GM18517 (cell line): Measurements from ENCODE around the gene GRIN2B.
A peak's percentile ranks its signal among the peaks of the same experiment; 100 is the strongest.

Experiments used
- ATAC-seq: cut with Tn5 transposase; IDR thresholded peaks from one replicate; pipeline ENCODE4 v1.9.1; 2021; ENCODE audit warnings: mild to moderate bottlenecking, moderate library complexity; ENCODE audit not compliant: unreplicated experiment

GRIN2B gene

GRCh38 chr12:13959131-13959723, 22.2 kb downstream of the GRIN2B start:
- ATAC-seq: no peak

GRCh38 chr12:13957576-13957975, 23.8 kb downstream of the GRIN2B start:
- ATAC-seq: no peak

DNA sequence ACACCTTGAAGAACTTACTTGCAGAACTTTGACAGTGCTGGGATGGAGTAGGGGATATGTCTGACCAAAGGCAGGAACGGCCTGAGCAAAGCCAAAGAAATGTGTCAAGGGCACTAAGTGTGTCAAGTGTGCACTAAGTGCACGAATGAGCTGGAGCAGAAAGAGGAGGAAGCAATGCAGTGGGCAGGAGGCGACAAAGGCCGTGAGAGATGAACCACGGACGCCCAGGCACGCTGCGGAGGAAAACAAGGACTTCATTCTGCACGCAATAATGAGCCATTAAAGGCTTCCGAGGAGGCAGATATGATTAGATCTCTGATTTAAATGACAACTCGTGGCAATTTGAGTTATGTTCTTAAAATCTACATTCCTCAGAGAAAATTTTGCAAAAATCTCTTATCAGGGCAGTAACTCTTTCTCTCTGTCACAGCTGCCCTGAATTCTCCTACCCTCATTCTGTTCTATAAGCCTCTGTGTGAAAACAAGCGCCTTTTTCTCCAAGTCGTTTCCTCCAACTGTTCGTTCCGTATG, 25.3 kb downstream of the GRIN2B start:
- ATAC-seq: no peak

GRCh38 chr12:13952096-13952495, 29.3 kb downstream of the GRIN2B start:
- no peak for ATAC-seq

DNA sequence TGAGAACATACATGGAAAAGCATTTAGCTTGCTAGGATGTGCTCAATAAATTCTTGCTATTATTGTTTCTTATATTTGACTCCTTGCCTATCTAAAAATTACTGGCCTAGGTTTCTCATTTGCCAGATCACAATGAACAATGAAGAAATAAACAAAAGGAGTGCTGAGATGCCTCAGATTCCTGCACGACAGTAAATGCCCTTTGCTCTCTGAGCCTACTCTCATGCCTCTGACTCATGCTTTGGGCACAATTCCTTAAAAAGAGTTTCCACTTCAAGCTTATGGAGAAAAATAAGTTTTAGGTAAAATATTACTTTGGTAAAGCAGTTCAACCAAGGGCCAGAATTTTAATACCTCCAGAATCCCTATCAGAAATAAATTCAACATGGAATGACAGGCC, 30.9 kb downstream of the GRIN2B start:
- no peak for ATAC-seq

GRCh38 chr12:13948621-13949020, 32.8 kb downstream of the GRIN2B start:
- no peak for ATAC-seq

DNA sequence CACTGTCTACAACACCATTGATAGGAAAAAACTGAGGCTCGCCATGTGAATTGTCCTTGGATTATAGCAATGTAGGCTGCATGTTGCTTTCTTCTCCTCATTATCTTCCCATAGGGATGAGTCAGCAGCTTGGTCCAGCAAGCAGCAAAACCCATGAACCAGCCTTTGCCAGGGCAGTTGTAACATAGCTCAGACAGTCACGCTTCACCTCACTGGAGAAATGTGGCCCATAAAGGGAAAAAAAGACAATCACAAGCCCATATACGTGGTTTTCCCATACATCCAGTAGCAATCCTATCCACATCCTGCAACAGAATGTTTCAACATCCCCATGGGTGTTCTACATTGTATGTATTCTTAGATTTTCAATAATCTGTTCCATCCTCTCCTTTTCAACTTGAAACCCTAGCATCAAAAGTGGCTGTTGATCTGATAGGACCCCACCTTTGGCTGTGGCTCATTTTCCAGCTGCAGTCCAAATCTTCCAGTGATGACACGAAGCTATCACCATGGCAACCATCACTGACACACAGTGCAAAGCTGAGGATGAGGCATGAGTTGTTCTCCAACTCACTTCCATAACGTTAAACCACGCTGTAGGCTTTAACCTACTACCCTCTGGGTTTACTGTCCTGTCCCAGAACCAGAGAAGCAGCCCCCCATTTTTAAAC, 34.0 kb downstream of the GRIN2B start:
- no peak for ATAC-seq

- no peak for ATAC-seq
Measured at GRCh38 chr12:13945641-13946040, 35.8 kb downstream of the GRIN2B start.

DNA sequence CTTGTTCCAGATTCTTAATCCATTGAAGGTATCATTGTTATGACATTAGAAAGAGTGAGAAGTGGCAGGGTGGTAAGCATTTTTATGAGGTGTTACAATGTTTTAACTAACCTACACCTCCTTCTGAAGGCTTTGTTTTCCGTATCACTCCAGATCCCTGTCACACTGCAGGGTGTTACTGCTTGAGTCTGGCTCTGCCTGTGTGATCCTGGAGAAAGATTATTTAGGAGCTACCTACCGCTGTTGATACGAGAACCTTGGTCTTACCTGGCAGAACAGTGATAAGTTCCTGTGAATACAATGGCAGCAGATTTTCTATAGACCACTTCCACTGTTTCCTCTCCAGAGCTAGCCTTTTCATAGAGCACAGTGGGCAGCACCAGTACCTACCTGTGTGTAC, 36.2 kb downstream of the GRIN2B start:
- no peak for ATAC-seq

GRCh38 chr12:13942826-13943225, 38.6 kb downstream of the GRIN2B start:
- no peak for ATAC-seq

DNA sequence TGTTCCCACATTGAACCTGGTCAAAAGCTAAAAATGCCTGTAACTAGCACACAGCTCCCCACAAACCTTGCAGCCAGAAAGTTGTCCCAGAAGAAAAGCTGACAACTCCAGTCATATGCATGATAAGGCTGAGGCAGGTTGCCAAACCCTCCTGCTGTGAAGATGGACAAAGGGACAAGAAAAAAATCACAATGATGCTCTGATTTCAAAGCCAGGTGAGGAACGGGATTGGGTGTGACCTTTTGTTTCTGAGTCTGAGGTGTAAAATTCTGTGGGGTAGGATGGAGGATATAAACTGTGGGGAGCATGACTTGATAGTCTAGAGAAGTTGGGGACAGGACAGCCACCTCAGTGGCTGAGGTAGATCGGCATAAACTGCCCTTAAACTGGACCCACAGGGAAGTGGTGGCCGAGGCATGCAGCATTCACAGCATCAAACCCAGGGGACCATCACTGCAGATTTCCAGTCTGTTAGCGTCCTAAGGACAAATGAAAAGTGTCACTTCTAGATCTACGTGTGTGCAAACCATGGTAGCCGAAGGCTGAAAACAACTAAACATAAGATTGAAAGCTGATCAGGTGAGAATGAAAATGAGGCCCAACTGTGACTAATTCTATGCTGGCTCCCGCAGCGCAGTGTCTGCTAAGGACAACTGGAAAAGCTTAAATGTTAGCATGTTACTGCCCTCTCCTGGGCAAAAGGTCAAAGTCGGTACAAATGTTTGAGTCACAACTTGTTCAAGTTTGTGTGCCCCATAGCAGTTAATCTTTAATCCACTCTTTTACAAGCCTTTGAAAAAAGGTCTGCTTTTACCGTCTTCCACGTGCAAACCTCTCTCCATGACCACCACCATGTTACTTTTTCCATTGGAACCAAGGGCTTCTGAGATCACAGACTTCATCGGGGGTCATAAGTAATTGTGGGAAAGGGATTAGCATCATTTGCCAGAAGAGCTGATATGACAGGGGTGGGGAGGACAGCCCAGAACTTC, 39.8 kb downstream of the GRIN2B start:
- ATAC-seq: peak; percentile 63

DNA sequence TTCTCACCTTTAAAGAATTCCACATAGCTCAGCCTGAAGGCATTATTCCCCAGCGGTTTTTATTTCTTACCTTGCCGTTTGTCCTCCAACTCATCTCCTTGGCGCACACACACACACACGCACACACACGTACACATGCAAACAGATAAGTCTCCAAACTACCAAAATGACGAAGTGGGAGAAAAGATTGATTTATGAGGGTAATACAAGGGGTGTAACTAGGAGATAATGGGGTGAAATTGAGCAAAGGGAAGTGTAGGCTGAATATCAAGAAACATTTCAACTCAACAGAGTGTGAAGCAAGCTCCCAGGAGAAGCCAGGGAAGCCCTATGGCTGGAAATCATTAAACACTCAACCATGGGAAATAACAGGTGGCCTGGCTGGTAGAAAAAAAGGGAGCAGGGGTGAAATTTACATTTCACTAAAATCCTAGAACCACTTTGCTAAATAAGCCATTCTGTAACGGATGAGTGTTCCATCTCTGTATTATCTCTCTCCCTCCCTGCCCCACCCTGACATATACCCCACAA, 41.0 kb downstream of the GRIN2B start:
- no peak for ATAC-seq

- no peak for ATAC-seq
Measured at GRCh38 chr12:13937735-13938134, 43.7 kb downstream of the GRIN2B start.

DNA sequence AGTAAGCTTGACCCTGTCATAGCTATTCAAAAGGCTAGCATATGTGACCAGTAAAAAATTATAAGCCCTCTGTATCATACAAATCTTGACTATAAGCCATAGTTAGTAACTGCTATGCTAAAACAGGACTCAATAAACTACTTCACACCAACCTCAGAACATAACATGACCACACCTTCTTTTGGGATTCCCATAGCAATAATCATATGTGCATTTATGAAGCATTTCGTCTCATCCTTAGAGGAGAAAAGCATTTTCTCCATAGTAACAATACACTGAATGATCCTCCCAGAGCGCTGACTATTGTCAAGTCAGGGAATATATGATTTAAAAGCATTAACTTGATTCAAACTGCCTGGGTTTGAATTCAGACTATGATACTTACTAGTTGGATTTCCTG, 46.2 kb downstream of the GRIN2B start:
- no peak for ATAC-seq
